NCI-H69 (cell line): Measurements from ENCODE around the gene SMARCE1.
"Not testable (repeated sequence)": the region's sequence is repeated elsewhere in the genome, so short reads cannot be mapped to it uniquely, and the experiment has no call there.

Source experiments
- DNase-seq: peaks from one replicate; lab custom pipeline; 2025; lab: John Stamatoyannopoulos, UW

The SMARCE1 gene

DNA sequence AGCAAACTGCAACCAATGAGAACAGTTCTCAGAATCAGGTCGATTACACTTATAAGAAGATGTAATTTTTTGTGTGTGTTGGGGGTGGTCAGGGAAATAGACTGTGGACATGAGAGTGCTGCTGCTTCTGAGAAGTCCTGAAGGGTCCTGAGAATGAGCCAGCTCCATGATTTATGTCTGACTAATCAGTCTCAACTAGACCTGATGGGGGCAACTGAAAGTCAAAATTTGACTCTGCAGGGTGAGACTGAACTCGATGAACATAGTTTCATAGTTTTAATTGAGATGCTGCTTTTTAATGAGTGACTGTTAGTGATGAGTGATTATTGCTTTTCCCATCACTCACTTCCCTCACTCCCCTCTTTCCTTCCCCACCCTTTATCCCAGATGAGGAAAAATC is 37.3 kb downstream of the SMARCE1 start:
- no peak for DNase-seq

- no peak for DNase-seq
Observed at GRCh38 chr17:40608061-40608581, 39.5 kb downstream of the SMARCE1 start.

DNA sequence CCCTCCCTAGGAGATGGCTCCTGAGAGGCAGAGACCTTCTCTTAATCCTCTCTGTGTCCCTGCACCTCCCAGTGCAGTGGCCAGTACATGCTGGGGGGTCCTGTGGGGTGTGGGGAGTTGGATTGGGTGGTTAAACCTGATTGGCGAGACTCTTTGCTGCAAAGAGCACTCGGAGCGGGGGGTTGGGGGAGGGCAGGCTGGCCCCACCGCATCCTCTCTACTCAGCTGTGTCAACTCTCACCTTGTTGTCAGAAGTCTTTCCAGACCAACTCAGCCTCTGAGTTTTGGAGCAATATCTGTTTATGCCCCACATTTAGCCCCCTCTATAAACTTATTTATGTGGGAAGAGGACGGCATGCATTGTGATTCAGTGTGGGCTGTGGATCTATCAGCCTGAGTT is 40.0 kb downstream of the SMARCE1 start:
- no peak for DNase-seq

DNA sequence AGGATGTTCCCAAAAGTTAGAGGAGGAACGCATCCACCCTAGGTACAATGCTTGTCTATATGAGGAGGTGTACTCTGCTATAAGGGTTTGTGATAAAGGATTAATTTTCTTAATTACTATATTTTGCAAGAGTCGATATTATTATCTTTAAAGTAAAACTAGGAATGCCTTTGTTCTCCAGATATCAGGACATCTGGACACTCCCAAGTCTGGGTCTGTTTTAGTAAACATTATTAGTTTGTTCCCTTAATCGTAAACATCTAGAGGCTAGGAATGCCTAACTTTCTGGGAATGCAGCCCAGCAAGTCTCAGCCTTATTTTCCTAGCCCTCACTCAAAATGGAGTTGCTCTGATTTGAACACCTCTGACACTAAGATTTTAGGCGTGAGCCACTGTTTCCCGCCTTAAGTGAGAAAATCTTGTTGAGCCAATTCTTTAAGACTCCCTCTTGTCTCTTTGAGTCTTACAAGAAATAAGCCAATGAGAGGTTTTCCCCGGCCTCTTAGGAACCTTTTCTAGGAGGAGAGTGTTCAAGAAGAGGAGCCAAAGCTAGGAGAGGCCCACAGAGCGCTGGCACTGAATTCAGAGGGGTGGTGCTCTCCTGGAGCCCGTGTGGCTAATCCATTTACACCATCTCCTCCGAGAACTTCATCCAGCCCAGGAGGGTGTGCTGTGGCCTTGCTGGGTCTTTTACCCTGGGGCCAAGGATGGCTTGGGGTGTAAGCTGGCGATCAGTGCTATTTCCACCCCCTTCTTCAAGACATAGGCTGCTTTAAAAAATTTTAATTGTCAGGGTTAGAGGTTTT is 40.9 kb downstream of the SMARCE1 start:
- DNase-seq: no peak

DNA sequence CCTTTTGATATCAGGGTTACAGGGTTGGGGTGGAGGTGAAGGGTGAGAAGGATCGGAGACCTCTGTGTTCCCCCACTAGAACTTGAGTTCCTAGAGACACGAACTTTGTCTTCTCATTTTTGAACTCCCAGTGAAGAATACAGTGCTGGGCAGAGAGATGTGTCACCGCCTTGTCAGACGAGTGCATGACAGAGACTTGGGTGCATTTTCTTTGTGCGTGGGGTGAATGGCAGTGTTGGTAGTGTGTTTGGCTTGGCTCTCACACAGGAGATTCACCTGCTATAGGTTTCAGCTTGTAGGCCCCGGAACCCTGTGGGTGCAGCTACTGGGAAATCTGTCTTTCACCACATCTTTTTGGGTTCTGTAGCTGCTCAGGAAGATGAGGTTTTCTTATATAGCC is 42.3 kb downstream of the SMARCE1 start:
- DNase-seq: no peak

DNA sequence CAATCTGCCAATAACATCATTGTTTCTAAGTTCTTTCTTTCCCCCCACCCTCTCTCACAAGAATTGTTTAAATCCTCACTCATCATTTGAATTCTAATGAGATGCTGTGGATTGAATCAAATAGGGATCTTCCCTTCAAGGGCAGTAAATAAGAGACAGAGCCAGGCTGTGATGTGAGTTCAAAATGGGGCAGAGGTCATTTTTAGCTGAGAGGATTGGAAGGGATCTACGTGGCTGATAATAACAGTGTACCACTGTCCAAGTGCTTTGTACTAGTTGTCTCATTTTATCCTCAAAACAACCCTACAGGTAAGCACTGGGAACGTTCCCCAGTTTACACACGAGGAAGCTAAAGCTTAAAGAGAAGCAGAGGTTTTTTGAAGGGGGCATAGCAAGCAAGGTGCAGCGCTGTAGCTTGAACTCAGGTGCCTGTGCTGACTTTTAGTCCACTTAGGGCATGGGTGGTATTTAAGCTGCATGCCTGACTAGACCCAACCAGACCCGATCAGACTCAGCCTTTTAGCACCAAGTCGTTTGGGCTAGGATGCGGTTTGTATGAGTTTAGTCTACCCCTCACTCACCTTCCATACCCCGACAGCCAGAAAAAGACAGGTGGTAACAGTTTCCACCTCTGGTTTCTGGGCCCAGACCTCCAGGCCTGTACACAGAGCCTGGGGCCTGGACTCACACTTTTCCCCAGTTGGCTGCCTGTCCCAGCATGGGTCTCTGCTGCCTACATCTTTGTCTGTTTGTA is 43.1 kb downstream of the SMARCE1 start:
- DNase-seq: no peak

DNA sequence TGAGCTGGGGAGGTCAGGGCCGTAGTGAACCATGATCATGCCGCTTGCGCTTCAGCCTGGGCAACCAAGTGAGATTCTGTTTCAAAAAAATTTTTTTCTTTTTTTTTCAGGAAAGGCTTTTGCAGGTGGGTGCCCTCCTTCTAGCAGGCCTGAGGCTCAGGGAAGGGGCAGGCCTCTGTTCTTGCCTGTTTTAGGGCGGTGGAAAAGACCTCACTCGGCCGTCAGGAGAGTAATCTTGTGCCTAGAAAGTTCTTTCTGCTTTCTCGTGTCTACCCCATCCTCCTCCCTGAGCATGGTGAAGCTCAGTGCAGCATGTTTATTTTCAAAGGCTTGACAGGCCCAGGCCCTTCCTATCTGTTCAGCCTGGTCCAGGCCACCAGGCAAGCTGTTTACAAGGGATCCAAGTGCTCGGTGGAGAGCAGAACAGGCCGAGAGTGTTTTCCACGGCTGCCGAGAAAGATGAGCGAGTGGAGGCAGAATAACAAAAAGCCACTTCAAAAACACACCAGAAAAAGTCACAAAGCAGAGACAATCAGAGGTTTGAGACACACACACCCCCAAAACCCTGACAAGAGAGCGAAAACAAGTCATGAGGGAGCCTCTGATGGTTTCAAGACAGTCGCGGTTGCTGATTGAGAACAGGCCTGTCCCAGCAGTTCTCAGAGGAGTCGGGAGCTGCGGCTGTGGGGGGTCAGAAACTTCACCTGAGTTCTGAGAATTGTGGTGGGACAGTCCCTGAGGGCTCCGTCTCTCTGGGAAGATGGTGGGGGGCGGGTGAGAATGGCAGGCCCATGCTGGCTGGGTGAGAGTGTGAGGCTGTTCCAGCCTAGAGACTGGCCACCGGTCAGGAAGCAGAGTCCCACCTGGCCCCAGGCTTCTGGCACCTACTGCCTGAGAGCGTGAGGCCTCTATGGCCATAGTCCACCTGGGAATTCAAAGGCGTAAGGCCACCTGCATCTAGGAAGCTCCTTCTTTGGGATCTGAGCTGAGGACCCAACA is 44.9 kb downstream of the SMARCE1 start:
- DNase-seq: no peak

- no peak for DNase-seq
Observed at GRCh38 chr17:40600486-40601046, 47.1 kb downstream of the SMARCE1 start.

GRCh38 chr17:40599468-40599763 is 48.2 kb downstream of the SMARCE1 start:
- no peak for DNase-seq

- DNase-seq: no peak
Observed at GRCh38 chr17:40598619-40599467, 48.8 kb downstream of the SMARCE1 start.

- DNase-seq: no peak
Observed at GRCh38 chr17:40598301-40598618, 49.4 kb downstream of the SMARCE1 start.

- DNase-seq: no peak
Observed at GRCh38 chr17:40597556-40598300, 49.9 kb downstream of the SMARCE1 start.

DNA sequence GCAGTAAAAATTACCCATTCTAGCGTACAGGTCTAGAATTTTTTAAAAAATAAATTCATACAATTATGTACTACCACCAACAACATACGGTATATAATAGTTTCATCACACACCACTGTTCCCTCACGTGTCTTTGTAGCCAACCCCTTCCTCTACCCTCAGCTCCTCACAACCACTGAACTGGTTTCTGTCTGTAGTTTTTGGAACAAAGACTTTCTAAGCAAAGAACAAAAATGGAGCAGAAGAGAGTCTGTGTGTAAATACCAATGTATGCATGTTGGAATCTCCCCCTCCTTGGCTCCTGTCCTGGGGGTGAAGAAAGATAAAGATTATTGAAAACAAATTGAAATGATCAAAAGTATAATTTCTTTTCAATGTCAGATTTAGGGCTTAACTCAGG is 50.5 kb downstream of the SMARCE1 start:
- no peak for DNase-seq

DNA sequence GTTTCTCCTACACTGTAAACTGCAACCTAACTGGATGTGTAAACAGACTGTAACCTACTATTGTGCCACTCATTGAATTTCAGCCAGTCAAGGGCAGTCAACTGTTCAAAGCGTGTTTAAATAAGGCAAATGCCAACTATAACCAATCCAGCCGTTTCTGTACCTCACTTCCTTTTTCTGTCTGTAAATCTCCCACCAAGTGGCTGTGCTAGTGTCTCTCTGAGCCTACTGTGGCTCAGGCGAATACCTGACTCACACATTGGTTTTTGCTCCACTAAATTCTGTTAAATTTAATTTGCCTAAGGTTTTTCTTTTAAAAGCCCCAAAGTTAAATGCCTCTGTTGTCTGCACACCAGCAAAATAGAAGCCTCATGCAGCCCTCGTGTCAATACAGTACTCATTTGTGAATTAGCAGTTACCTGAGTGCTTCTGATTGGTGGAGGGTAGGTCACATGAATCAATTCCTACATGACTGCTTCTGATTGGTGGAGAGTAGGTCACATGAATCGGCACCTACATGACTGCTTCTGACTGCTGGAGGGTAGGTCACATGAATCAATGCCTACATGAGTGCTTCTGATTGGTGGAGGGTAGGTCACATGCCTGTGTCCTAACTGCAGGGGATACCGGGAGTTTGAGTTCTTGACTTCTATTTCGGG is 51.2 kb downstream of the SMARCE1 start:
- peak; percentile 54 for DNase-seq

GRCh38 chr17:40590742-40591141 is 56.9 kb downstream of the SMARCE1 start:
- no peak for DNase-seq

DNA sequence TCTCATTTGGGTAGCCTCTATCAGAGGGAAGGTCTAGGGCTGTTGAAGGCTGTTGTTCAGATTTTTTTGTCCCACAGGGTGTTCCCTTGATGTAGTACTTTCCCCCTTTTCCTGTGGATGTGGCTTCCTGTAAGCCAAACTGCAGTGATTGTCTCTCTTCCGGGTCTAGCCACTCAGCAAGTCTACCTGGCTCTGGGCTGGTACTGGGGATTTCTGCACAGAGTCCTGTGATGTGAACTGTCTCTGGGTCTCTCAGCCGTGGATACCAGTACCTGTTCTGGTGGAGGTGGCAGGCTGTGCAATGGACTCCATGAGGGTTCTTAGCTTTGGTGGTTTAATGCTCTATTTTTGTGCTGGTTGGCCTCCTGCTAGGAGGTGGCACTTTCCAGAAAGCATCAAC is 59.1 kb downstream of the SMARCE1 start:
- DNase-seq: no peak

GRCh38 chr17:40586264-40586663 is 61.4 kb downstream of the SMARCE1 start:
- DNase-seq: not testable (repeated sequence)

DNA sequence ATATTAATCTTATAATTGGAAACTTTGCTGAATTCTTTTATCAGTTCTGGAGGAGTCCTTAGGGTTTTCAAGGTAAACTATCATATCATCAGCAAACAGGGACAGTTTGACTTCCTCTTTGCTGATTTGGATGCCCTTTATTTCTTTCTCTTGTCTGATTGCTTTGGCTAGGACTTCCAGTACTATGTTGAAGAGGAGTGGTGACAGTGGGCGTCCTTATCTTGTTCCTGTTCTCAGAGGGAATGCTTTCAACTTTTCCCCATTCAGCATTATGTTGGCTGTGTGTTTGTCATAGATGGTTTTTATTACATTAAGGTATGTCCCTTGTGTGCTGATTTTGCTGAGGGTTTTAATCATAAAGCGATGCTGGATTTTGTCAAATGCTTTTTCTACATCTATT is 62.7 kb downstream of the SMARCE1 start:
- DNase-seq: not testable (repeated sequence)

GRCh38 chr17:40582328-40582901 is 65.2 kb downstream of the SMARCE1 start:
- peak; percentile 94 for DNase-seq
